Measurements from ENCODE around the gene MCF2L2. TPM values are rescaled to one million over a fixed set of nuclear protein-coding genes. Genes with fewer than 3 reads are reported as not detected.
A peak's percentile ranks its signal among the peaks of the same experiment; 100 is the strongest.

Gene MCF2L2
- total and polyA plus RNA-seq, 2 experiments from 2014 or later = not detected

DNA sequence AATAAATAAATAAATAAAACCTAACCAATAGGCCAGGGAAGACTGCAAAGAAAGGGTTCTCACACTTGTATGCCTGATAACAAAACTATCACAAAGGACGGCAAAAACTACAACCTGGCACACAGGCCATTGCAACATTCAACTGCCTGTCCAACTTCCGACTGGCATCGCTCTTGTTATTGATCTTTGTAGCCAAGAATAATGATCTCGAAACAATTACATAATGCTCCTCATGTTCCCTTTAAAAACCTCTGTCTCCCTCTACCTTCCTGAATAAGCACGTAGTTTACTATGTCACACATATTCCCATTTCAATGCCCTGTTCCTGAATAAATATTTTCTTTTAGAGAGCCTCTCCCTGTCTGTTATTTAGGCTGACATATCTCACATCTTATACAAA, 101.1 kb downstream of the MCF2L2 start:
- TF ChIP-seq EZH2 (IDR thresholded peaks at IDR 0.05; ENCODE audit: insufficient read depth, poor library complexity, severe bottlenecking) = no peak
- no peak for TF ChIP-seq EZH2phosphoT487 (IDR thresholded peaks at IDR 0.05; ENCODE audit: insufficient read depth, low read depth)
- Histone ChIP-seq H3K9me3 (ENCODE audit: low read depth) (no peaks in the 10 kb centered on the region), H3K4me3 (no peak overlapping the region), H3K36me3 (ENCODE audit: low read depth) (no peaks in the 10 kb centered on the region), H3K9me2 (ENCODE audit: insufficient read depth) (no peaks in the 10 kb centered on the region), H4K20me1 (ENCODE audit: insufficient read depth) (no peaks in the 10 kb centered on the region), H2AFZ (no peak overlapping the region), H3K27ac (no peak overlapping the region), H3K4me1 (ENCODE audit: insufficient read depth) (peaks cover 13% of the 10 kb centered on the region), H3F3A (ENCODE audit: insufficient read depth) (peaks cover 9% of the 10 kb centered on the region), H3K79me2 (ENCODE audit: insufficient read depth) (no peaks in the 10 kb centered on the region), H3K4me2 (ENCODE audit: unreplicated experiment) (no peak overlapping the region), H3K9ac (no peak overlapping the region), H3K27me3 (replicated peaks; ENCODE audit: insufficient read depth) (no peaks in the 10 kb centered on the region)
- no peak for DNase-seq
- in situ Hi-C loops (cut with MboI) = no loop called here
- WGBS, 2 experiments (ENCODE audit: low coverage in 1 of 2, low lambda C conversion rate in 2 of 2, missing lambda C conversion rate in 2 of 2) = 51 to 56% methylated on average over 5 of the region's 5 CpGs

DNA sequence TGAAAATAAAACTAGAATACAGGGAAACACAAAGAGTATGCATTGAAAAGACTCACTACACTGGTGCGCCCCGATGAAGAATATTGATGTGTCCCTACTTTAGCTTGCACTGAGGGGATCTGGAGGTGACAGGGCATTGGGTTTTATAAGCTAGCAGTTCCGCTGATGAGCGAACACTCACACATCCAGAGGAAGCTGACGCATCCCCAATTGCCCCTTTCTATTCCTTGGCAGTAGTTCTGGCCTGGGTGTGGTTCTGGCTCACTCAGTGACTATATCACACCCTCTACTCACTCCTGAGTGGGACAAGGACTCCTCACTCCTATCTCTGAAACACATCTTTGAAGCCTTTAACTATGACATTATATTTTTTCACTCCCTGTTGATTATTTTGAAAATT, 104.3 kb downstream of the MCF2L2 start:
- H3K27ac ChIP-seq = no peak overlapping the region
- DNase-seq = peak; percentile 83
- no peaks in the 10 kb centered on the region for H3K79me2 ChIP-seq (ENCODE audit: insufficient read depth)
- no peak overlapping the region for H3K9ac ChIP-seq
- H3K4me1 ChIP-seq (ENCODE audit: insufficient read depth) = peaks cover 16% of the 10 kb centered on the region
- no peaks in the 10 kb centered on the region for H4K20me1 ChIP-seq (ENCODE audit: insufficient read depth)
- 68 to 73% methylated on average over 5 of the region's 5 CpGs for WGBS, 2 experiments (ENCODE audit: low coverage in 1 of 2, low lambda C conversion rate in 2 of 2, missing lambda C conversion rate in 2 of 2)
- peaks cover 8% of the 10 kb centered on the region for H3F3A ChIP-seq (ENCODE audit: insufficient read depth)
- in situ Hi-C loops (cut with MboI) = no loop called here
- no peaks in the 10 kb centered on the region for H3K36me3 ChIP-seq (ENCODE audit: low read depth)
- no peak overlapping the region for H3K4me2 ChIP-seq (ENCODE audit: unreplicated experiment)
- H2AFZ ChIP-seq = no peak overlapping the region
- no peaks in the 10 kb centered on the region for H3K9me3 ChIP-seq (ENCODE audit: low read depth)
- H3K9me2 ChIP-seq (ENCODE audit: insufficient read depth) = no peaks in the 10 kb centered on the region
- TF ChIP-seq EZH2phosphoT487 (IDR thresholded peaks at IDR 0.05; ENCODE audit: insufficient read depth, low read depth) = no peak
- no peak for TF ChIP-seq EZH2 (IDR thresholded peaks at IDR 0.05; ENCODE audit: insufficient read depth, poor library complexity, severe bottlenecking)
- H3K4me3 ChIP-seq = no peak overlapping the region
- H3K27me3 ChIP-seq (replicated peaks; ENCODE audit: insufficient read depth) = no peaks in the 10 kb centered on the region

- H3K4me3 ChIP-seq = no peak overlapping the region
- H3K9ac ChIP-seq = no peak overlapping the region
- H3K4me1 ChIP-seq (ENCODE audit: insufficient read depth) = peaks cover 15% of the 10 kb centered on the region
- no peaks in the 10 kb centered on the region for H3K36me3 ChIP-seq (ENCODE audit: low read depth)
- no peak overlapping the region for H3K4me2 ChIP-seq (ENCODE audit: unreplicated experiment)
- TF ChIP-seq EZH2 (IDR thresholded peaks at IDR 0.05; ENCODE audit: insufficient read depth, poor library complexity, severe bottlenecking) (no peak), EZH2phosphoT487 (IDR thresholded peaks at IDR 0.05; ENCODE audit: insufficient read depth, low read depth) (no peak)
- no peaks in the 10 kb centered on the region for H3K9me2 ChIP-seq (ENCODE audit: insufficient read depth)
- H3K79me2 ChIP-seq (ENCODE audit: insufficient read depth) = no peaks in the 10 kb centered on the region
- in situ Hi-C loops (cut with MboI) = no loop called here
- DNase-seq = no peak
- H3K27me3 ChIP-seq (replicated peaks; ENCODE audit: insufficient read depth) = no peaks in the 10 kb centered on the region
- no peak overlapping the region for H2AFZ ChIP-seq
- H3F3A ChIP-seq (ENCODE audit: insufficient read depth) = peaks cover 6% of the 10 kb centered on the region; the same call in 1 of the 2 replicates
- no peaks in the 10 kb centered on the region for H3K9me3 ChIP-seq (ENCODE audit: low read depth)
- H4K20me1 ChIP-seq (ENCODE audit: insufficient read depth) = no peaks in the 10 kb centered on the region
- H3K27ac ChIP-seq = no peak overlapping the region
Observed at GRCh38 chr3:183319371-183319770, 109.0 kb downstream of the MCF2L2 start.

DNA sequence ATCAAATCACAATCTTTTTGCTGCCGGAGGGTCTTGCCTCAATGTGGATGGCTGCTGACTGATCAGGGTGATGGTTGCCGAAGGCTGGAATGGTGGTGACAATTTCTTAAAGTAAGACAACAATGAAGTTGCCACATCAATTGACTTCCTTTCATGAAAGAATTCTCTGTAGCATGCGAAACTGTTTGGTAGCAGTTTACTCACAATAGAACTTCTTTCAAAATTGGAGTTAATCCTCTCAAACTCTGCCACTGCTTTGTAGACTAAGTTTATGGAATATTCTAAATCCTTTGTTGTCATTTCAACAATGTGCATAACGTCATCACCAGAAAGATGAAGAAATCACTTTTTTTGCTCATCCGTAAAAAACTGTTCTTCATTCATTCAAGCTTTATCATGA, 109.5 kb downstream of the MCF2L2 start:
- Histone ChIP-seq H3K9me3 (ENCODE audit: low read depth) (no peaks in the 10 kb centered on the region), H3K4me2 (ENCODE audit: unreplicated experiment) (no peak overlapping the region), H4K20me1 (ENCODE audit: insufficient read depth) (no peaks in the 10 kb centered on the region), H3K4me1 (ENCODE audit: insufficient read depth) (peaks cover 15% of the 10 kb centered on the region), H3K4me3 (no peak overlapping the region), H3K9ac (no peak overlapping the region), H3K27ac (peak overlapping the region; percentile 12; the same call in 1 of the 2 replicates), H3K9me2 (ENCODE audit: insufficient read depth) (no peaks in the 10 kb centered on the region), H3K79me2 (ENCODE audit: insufficient read depth) (no peaks in the 10 kb centered on the region), H3F3A (ENCODE audit: insufficient read depth) (peaks cover 6% of the 10 kb centered on the region; the same call in 1 of the 2 replicates), H3K36me3 (ENCODE audit: low read depth) (no peaks in the 10 kb centered on the region), H3K27me3 (replicated peaks; ENCODE audit: insufficient read depth) (no peaks in the 10 kb centered on the region), H2AFZ (no peak overlapping the region)
- TF ChIP-seq EZH2phosphoT487 (IDR thresholded peaks at IDR 0.05; ENCODE audit: insufficient read depth, low read depth) (no peak), EZH2 (IDR thresholded peaks at IDR 0.05; ENCODE audit: insufficient read depth, poor library complexity, severe bottlenecking) (no peak)
- DNase-seq = peak; percentile 37
- WGBS, 2 experiments (ENCODE audit: low coverage in 1 of 2, low lambda C conversion rate in 2 of 2, missing lambda C conversion rate in 2 of 2) = 69 to 70% methylated on average over 5 of the region's 5 CpGs
- in situ Hi-C loops (cut with MboI) = no loop called here
